PFSK-1 (cell line): ENCODE results near the gene GNPAT.

Experiments
- SIN3A ChIP-seq: IDR thresholded peaks from 2 replicates; pipeline ENCODE4 v1.6.1; 2012; ENCODE audit warnings: mild to moderate bottlenecking, low read length, moderate library complexity, borderline replicate concordance; ENCODE audit not compliant: insufficient read depth
- TF ChIP-seq, protein P1 (sequence below), 2 experiments: IDR thresholded peaks; 2 replicates each; pipeline versions ENCODE4 v1.6.1 to v1.8.0; 2011 to 2012; ENCODE audit warnings: low read depth in 2 of 2, low read length in 2 of 2, control low read depth in 1 of 2, inconsistent platforms in 1 of 2, mild to moderate bottlenecking in 1 of 2, moderate library complexity in 1 of 2; ENCODE audit not compliant: insufficient read depth in 1 of 2

DNA sequence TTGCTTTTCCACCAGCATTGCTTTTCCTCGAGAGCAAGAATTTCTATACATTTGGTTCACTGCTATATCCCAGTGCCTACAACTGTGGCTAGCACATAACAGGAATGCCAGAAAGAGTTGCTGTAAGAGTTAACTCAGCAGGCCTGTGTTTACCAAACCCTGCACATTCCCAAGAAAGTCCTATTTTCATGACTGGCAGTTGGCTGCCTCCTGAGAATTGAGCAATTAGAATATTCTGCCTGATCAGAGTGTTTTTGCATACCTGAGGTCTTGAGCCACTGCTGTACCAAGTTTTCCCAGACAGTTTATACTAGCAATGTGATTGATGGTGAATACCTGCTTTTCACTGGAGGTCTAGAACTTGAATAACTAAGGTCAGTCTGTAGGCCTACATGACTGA lies 2.7 kb upstream of the GNPAT start:
- TF ChIP-seq, protein P1, sequence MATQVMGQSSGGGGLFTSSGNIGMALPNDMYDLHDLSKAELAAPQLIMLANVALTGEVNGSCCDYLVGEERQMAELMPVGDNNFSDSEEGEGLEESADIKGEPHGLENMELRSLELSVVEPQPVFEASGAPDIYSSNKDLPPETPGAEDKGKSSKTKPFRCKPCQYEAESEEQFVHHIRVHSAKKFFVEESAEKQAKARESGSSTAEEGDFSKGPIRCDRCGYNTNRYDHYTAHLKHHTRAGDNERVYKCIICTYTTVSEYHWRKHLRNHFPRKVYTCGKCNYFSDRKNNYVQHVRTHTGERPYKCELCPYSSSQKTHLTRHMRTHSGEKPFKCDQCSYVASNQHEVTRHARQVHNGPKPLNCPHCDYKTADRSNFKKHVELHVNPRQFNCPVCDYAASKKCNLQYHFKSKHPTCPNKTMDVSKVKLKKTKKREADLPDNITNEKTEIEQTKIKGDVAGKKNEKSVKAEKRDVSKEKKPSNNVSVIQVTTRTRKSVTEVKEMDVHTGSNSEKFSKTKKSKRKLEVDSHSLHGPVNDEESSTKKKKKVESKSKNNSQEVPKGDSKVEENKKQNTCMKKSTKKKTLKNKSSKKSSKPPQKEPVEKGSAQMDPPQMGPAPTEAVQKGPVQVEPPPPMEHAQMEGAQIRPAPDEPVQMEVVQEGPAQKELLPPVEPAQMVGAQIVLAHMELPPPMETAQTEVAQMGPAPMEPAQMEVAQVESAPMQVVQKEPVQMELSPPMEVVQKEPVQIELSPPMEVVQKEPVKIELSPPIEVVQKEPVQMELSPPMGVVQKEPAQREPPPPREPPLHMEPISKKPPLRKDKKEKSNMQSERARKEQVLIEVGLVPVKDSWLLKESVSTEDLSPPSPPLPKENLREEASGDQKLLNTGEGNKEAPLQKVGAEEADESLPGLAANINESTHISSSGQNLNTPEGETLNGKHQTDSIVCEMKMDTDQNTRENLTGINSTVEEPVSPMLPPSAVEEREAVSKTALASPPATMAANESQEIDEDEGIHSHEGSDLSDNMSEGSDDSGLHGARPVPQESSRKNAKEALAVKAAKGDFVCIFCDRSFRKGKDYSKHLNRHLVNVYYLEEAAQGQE (IDR thresholded peaks at IDR 0.05; ENCODE audit: insufficient read depth in 1 of 2, low read depth in 2 of 2, low read length in 2 of 2) = no peak
- TF ChIP-seq SIN3A = no peak
